NCI-H748 treated with DMSO at 0.1 percent for 48 hours (cell line): Measurements from ENCODE around the gene TSSK6.

Source experiments
- DNase-seq: peaks from one replicate; lab custom pipeline; 2025; lab: John Stamatoyannopoulos, UW

TSSK6 gene

DNA sequence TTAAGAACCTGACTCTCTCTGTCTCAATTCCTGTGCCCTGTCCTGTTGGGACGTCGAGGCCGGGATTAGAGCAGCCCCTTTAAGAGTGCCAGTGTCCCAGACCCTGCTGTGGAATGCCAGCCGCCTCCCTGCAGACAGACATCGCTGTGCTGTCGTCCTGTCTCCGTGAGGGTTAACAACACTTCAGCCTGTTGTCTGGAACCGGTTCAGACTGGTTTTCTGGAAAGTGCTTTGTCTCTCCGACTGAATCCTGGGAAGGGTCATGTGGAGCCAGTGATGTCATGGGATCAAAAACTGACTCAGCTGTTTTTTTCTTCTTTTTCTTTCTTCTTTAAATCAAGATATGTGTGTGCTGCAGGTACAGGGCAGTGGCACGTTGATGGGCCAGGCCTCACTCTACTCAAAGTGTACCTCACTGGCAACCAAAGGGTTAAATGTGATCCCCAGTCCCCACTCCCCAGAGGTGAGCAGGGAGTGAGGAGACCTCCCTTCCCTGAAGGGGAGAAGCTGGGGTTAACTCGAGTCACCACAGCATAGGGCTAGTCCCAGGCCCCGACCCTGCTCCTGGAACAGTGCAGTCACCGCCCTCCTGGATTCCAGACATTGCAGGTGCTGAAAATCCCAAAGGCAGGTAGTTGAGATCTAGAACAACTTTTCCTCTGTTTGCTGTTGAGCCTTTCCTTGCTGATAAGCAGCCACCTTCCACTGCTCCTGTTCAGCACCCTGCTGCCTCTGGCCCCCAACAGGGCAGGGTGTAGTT, 50.8 kb downstream of the TSSK6 start:
- no peak for DNase-seq
